ENCODE measurements around the gene PITHD1.

Gene PITHD1

GRCh38 chr1:23805025-23805424, 26.8 kb downstream of the PITHD1 start:
- no peak for TF ChIP-seq CTCF (IDR thresholded peaks at IDR 0.05; ENCODE audit: borderline replicate concordance, insufficient read depth, low read depth, low read length)
- H3K4me3 ChIP-seq (ENCODE audit: low read depth, low read length), result no peak overlapping the region

GRCh38 chr1:23806280-23806679, 28.1 kb downstream of the PITHD1 start:
- H3K4me3 ChIP-seq (ENCODE audit: low read depth, low read length), result no peak overlapping the region
- no peak for TF ChIP-seq CTCF (IDR thresholded peaks at IDR 0.05; ENCODE audit: borderline replicate concordance, insufficient read depth, low read depth, low read length)

GRCh38 chr1:23807453-23807852, 29.2 kb downstream of the PITHD1 start:
- no peak for TF ChIP-seq CTCF (IDR thresholded peaks at IDR 0.05; ENCODE audit: borderline replicate concordance, insufficient read depth, low read depth, low read length)
- H3K4me3 ChIP-seq (ENCODE audit: low read depth, low read length), result no peak overlapping the region

GRCh38 chr1:23809751-23810171, 31.5 kb downstream of the PITHD1 start:
- TF ChIP-seq CTCF (IDR thresholded peaks at IDR 0.05; ENCODE audit: borderline replicate concordance, insufficient read depth, low read depth, low read length), result peak; percentile 95
- H3K4me3 ChIP-seq (ENCODE audit: low read depth, low read length), result no peak overlapping the region

- TF ChIP-seq CTCF (IDR thresholded peaks at IDR 0.05; ENCODE audit: borderline replicate concordance, insufficient read depth, low read depth, low read length), result peak; percentile 92
- no peak overlapping the region for H3K4me3 ChIP-seq (ENCODE audit: low read depth, low read length)
Measured at GRCh38 chr1:23810818-23811540, 32.8 kb downstream of the PITHD1 start.

GRCh38 chr1:23814016-23814415, 35.8 kb downstream of the PITHD1 start:
- H3K4me3 ChIP-seq (ENCODE audit: low read depth, low read length), result no peak overlapping the region
- TF ChIP-seq CTCF (IDR thresholded peaks at IDR 0.05; ENCODE audit: borderline replicate concordance, insufficient read depth, low read depth, low read length), result no peak

GRCh38 chr1:23816361-23816760, 38.1 kb downstream of the PITHD1 start:
- H3K4me3 ChIP-seq (ENCODE audit: low read depth, low read length), result no peak overlapping the region
- no peak for TF ChIP-seq CTCF (IDR thresholded peaks at IDR 0.05; ENCODE audit: borderline replicate concordance, insufficient read depth, low read depth, low read length)
